Adrenal gland (tissue), 5 donors: ENCODE data around the gene APOL2.

Experiments used
- CTCF ChIP-seq, 6 experiments: fragments of 450-650 bp in 4 of 6; fragments of 200-600 bp in 2 of 6; sonication (generic) in 1 of 6; IDR thresholded peaks; 1 replicate in 5 of 6; 2 replicates in 1 of 6; pipeline versions ENCODE4 v1.5.1 to v1.8.0; 2016 to 2021; ENCODE audit warnings: antibody characterized with exemption in 6 of 6, mild to moderate bottlenecking in 2 of 6, moderate library complexity in 1 of 6
- POLR2A ChIP-seq, 2 donors: fragments of 450-650 bp; IDR thresholded peaks; one replicate each; pipeline ENCODE4 v1.6.1; 2017; ENCODE audit warnings: antibody characterized with exemption in 2 of 2, mild to moderate bottlenecking in 2 of 2, moderate library complexity in 1 of 2
- donor health status: DM: no; HTN: no; CAD: no.

GRCh38 chr22:36253523-36254490 is 14.5 kb upstream of the APOL2 start:
- TF ChIP-seq CTCF (IDR thresholded peaks at IDR 0.05) (no peak), POLR2A (IDR thresholded peaks at IDR 0.05) (no peak)
